ENCODE results near the gene CHCHD6.

CHCHD6 gene

DNA sequence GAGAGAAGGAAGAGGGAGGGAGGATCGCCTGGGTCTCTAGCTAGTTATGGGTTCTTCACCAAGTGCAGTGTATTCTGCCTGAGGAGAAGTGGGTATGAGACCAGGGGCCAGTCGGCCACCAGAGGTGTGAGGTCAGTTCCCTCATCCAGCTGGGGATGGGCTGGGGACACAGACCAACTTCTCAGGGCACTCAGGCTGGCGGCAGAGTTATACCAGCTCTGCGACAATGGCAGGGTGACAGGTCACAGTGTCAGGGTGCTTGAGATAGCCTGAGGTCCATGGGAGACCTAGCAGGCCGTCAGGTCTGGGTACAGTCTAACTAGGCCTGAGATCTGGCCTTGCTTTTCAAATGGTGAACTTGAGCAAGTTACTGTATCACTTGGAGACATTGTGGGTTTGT lies 247.5 kb downstream of the CHCHD6 start:
- DNase-seq: no peak

DNA sequence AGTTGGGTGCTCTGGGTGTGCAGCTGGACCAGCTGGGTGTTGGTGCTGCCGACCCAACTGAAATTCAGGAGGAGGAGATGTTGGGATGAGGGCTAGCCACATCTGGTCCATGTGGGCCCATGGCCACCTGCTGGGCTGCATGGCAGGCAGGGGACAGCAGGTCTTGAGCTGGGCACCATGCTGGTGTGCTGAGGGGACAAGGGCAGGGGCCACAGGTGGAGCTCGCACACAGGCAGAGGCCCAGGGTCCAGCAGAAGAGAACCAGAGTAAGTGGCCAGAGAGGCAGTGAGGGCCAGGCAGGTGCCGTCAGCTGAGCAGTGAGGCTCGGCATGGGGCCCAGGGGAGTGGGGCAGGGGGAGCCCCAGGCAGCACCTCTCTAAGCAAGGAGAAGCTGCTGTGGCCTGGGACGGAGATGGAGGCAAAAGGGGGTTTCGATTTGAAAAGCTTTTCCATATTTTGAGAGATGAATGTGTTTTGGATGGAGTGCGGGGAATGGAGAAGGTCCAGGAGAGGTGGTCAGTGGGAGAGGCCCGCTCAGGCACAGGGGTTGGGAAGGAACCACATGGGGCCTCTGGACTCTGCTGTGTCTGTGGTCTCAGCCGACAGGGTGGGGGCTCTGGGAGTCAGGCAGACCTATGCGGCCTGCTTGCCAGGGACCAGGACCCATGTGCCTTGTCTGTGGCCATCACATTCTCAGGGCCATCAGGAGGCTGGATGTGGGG lies 248.4 kb downstream of the CHCHD6 start:
- no peak for DNase-seq

DNA sequence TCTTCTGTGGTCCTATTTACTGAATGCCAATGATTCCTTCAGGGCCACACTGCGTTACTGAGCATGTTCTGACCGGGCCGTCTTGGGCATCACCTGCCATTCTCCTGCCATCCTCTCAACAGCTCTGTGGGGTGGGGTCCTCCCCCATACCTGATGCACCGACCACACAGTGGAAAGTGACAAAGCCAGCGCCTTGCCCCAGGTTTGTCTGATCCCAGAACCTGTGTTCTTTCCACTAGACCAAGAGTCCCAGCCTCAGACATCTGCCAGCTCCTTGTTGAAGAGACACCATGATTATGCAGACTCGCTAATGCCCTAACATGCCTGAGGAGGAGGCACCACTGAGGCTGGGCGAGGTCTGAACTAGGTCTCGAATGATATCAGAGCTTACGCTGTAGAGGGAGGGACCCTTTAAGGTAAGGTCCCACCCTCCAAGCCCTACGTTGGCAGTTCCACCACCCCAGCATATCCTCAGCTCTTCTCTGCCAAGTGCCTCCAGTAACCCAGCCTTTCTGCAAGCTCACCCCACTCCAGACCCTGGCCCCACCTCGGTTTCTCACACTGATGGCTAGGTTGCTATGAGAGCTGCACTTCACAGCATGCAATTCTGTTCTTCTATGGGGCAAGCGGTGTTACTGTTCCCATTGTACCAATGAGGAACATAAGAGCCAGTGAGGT lies 249.1 kb downstream of the CHCHD6 start:
- DNase-seq: no peak

DNA sequence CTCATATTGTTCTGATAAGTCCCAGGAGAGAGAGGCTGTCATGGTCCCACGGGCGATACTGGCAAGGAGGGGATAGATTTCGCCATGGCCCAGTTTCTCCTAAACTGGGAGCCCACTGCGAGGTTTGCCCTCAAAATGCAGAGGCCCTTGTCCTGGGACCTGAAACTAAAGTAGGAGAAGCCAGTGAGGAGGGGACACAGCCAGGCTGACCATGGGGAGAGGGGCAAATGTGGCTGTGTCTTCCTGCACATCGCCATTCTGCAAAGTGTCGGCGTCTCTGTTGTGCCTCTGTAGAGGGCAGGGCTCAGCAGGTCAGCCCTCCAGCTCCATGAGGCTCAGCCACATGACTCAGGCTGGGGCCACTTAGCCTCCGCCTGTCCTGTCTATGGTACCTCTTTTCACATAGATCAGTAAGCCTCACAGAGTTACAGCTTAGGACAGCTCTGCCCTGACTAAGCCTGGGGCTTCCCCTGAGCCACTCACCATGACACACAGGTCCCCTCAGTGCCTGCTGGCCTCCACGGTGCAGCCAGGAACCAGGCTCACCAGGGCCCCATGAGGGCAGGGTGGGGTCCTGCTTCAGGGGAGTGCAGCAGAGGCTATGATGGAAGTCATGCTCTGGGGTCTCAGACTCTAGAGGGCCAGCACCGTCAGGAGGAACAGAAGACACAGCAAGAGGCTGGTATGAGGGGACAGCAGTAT lies 250.3 kb downstream of the CHCHD6 start:
- DNase-seq: no peak

DNA sequence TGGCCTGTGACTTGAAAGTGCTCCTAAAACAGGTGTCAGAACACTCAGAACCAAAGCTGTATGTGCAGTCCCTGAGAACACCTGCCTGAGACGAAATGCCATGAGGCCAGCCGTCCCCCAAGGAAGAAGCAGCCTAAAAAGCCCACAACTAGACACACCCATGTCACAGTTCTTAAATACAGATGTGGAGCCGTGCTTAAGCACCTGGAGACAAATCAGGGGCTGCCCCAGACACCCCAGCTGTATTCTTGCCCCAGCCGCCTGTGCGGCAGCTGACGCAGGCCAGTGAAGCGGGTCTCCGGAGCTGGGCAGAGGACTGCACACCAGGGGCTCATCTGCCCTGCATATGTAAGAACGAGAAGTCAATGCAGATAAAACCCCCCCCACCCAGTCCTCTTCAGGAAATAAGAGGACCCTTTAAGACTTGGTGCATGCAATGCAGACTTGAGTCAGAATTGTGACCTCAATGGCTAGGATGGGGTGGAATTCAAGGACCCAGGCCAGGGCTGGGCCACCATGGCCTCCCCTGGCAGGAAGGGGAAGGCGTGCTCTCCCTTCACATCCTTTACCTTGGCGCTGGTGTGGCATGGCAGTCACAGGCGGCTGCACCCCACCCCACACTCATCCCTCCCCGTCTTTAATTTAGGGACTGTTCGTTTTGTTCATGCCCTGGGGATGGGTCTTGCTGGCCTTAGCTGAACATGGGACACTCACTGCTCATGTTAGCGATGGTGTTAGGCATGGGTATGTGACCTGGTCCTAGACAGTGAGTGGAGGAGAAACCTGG lies 251.2 kb downstream of the CHCHD6 start:
- no peak for DNase-seq

DNA sequence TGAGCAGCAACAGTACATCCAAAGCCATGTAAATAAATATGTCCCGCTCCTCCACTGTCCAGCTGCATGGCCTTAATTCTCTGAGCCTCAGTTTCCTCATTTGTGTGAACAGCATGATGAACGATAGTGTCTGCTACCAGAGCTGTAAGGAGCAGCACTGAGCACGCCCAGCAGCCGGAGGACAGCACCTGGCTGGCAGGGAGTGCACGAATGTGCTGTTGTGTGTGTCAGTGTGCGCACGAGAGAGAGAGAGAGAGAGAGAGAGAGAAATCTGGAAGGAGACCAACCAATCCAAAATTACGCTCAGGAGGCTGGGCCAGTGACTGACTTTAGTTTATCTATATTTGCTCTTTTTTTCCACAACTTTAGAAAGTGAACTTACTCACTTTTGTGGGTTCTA lies 252.3 kb downstream of the CHCHD6 start:
- no peak for DNase-seq

DNA sequence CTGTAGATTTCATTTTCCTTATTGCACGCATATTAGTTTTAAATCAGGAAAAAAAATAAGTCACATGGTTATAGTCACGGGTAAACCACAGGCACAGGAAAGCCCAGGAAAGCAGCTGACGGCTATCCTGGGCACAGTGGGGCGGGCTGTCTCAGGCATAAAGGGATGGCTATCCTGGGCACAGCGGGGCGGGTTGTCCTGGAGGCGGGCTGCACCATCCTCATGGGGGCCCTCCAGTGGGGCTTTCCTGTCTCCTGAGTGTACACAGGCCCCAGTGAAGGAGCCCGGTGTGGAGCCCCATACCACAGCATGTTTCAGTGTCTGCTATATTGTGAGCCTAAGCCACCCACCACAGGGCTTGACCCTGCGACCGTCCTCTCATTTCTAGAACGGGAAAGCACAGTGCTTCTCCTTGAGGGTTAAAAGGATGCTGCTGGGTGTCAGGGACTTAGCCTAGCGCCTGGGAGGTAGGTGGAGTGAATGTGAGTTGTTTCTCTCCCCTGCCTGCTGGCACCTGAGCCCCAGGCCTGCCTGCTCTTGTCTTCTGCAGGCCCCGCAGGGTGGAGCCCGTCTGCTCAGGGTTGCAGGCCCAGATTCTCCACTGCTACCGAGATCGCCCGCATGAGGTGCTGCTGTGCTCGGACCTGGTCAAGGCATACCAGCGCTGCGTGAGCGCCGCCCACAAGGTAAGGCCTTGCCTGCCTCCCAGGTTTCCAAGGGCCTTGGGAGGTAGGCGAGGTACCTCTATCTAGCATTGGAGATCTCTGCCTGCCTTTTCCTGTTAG lies 253.0 kb downstream of the CHCHD6 start:
- no peak for DNase-seq

DNA sequence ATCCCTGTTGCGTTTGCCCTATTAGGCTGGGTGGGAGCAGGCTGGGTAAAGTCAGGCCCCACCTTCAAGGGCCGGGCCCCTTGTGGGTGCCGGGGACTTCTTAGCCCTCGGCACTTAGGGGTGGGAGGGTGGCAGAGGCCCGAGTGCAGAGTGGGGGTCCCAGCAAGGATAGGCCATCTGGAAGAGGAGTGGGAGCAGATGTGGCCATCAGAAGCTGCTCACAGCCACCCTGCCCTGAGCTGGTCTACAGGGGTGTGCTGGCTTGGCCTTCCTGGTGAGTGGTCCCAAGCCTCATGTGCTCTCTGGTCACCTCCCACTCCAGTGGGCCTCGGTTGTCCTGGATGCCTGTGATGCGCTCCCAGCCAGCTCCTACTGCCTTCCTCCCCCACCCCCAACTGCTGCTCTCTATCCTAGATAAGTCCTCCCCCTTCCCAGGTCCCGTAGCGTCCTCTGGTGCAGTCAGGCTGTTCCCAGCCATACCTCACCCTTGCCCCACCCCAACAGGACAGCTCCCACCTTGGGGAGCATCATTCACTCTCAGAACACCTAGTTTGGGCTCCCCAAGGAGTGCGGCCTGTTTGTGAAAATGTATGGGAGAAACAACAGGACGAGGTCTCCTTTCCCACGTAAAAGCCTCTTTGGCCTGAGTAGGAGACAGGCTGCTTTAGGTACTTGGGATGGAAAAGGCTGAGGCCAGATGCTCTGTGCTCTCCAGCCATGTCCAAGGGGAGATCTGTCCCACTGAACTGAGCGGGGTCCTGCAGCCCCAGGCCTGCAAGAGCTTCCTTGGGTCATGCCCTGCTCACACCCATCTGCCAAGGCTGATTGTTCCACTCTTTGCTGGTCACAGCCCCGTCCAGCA lies 254.0 kb downstream of the CHCHD6 start:
- no peak for DNase-seq

DNA sequence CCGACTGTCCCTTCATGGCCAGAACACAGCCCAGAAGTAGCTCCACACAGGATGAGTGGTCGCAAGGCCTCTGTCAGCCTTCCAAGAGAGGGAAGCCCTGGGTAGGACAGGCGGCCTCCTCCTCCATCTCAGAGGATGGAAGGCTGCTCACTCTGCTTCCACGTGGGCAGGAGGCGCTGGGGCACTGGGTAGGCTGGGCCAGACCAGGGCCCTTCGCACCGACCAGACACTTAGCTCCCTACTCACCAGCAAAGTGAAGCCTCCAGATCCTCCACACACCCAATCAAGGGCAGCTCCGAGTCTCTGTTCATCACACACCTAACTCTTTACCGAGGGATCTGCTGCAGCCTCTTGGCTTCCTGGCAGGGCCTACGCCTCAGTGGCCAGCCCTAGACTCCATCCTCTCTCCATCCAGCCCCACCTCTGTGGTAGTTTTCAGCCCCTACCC lies 254.6 kb downstream of the CHCHD6 start:
- no peak for DNase-seq

DNA sequence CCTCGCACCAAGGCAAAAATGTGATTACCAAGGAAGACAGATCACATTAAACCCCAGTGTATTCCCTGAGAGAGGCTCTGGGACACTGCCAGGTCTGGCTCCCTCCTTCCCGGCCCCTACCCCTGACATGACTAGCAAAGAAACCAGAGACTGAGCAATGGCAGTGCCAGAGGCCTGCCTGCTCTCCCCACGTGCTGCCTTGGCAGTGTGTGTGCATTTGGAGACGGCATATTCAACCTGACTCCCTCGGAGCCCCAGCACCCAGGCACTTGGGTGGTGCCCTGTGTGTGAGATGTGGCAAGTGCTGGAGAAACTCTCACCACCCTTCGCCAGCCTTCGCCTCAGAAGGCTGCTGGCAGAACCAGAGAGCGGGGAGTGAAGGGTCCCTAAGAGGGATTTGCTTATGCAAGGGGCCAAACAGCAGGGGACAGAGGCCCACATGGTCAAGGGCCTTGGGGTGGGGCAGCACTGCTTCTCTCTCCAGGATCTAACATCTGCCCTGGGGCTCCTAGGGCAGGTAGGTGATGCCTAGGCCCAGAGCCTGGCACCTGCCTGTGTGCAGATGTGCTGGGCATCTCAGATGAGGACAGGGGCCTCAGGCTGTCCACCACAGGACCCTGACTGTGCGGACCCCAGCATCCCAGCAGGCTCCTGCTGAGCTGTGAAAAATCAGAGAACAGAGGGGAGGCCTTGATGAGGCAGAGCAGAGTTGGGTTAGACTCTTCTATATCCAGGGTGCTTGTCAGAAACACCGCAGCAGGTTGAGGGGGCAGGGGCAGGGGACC lies 255.3 kb downstream of the CHCHD6 start:
- no peak for DNase-seq

DNA sequence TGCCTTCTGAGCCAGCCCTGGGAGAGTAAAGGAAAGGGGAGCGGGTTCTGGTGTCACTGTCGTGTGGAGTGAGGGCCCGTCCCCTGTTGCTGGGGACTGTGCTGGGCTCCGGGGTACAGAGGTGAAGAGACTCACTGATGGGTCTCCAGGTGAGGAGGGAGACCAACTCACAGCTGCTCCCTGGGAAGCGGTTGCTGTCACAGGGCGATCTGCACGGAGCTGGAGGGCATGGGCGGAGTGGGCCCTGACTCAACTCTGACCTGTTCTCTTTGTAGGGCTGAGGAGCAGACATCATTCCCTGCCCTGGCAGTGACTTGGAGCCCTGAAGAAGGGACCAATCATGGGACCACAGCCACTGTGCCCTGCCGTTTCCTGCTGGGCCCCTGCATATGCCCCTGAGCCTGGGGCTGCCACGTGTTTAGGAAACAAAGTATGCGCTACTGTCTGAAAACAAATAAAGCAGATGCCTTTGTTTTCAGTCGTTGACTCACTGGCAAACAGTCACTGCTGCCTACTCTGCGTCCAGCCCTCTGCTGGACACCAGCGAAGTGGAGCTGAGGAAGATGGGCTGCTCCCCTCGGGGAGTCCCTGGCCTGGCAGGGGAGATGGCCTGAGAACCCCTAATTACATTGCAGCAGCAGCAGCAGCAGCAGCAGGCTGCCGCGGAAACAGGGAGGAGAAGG lies 256.0 kb downstream of the CHCHD6 start:
- no peak for DNase-seq

DNA sequence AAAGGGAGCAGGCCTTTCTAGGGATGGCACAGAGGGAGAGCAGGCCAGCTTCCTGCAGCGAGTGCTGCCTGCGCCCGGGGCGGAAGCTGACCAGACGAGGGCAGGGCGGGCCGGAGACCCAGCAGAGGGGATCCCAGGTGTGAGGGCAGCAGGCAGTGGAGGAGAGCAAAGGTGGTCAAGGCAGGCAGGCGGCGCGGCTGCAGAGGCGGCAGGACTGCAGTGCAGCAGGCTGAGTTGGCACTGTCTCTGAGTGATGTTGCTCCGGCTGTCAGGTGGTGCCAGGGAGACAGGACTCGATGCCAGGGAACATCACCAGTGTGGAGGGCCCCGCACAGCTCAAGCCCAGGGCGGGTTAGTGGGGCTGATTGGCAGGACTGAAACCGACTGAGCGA lies 256.6 kb downstream of the CHCHD6 start:
- DNase-seq: no peak

DNA sequence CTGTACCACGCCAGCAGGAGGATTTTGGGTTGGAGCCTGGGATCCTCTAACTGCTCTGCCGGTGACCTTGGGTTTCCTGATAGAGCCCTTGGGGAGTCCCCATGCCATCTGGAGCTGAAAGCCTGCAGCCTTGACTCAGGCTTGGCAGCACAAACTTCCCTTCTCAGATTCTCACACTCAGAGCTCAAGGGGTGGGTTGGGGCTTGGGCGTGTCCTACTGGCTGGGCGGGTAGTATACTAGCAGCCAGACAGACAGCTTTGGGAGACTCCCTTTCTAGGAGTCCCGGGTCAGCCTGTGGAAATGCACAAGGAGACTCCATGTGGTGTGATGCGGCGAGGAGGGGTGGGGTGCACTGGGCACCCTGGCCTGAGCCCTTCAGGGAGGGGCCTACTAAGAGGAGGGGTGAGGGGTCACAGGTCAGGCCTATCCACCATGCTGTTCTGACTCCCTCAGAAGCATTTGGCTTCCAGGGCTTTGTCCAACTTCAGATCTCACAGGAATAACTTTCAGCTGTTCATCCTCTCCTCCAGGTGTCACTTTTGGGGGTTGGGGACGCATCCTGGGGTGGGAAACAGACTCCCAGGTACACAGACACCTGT lies 257.3 kb downstream of the CHCHD6 start:
- no peak for DNase-seq

DNA sequence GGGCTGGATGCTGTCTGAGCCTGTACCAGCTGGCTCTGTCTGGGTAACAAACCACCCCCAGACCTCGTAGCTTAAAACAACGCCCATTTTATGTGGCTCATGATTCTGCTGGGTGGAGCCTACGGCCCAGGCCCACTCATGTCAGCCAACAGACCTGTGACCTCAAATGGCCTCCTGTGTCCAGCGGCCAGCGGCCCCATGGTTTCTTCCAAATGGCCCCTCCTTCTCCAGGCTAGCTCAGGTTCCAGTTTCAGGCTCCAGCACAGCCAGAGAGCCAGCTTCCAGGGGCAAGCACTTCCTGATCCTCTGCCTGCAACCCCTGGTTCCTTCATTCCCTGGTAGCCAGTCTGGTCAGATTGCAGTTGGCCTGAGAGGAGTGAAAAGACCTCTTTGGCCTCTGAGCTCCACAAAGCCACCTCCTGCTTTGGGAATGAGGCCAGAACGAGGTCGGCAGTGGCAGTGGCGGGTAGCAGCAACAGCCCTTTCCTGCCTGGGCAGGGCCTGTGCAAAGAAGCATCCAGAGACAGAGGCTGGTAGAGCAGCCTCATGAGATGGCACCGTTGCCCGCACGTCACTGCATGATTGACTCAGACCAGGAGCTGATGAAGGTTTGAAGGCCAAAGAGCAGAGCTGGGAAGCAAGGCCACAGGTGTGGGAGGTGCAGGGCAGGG lies 257.9 kb downstream of the CHCHD6 start:
- no peak for DNase-seq

DNA sequence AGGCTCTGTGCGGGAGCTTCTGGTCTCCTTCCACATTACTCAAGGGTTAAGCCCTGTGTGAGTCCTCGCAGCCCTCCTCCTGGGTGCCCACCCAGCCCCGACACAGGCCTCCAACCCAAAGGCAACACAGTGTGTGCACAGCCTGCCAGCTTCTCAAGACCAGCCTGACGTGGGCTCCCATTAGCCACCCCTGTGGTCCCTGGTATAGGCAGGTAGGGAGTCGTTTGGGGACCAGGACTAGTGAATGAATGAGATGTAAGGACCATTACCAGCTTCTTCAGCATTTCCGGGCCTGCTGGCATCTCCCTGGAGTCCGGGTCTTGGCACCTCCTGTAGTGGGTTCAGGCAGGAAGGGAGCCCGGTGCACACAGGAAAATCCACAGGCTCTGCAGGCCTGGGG lies 258.7 kb downstream of the CHCHD6 start:
- DNase-seq: no peak

DNA sequence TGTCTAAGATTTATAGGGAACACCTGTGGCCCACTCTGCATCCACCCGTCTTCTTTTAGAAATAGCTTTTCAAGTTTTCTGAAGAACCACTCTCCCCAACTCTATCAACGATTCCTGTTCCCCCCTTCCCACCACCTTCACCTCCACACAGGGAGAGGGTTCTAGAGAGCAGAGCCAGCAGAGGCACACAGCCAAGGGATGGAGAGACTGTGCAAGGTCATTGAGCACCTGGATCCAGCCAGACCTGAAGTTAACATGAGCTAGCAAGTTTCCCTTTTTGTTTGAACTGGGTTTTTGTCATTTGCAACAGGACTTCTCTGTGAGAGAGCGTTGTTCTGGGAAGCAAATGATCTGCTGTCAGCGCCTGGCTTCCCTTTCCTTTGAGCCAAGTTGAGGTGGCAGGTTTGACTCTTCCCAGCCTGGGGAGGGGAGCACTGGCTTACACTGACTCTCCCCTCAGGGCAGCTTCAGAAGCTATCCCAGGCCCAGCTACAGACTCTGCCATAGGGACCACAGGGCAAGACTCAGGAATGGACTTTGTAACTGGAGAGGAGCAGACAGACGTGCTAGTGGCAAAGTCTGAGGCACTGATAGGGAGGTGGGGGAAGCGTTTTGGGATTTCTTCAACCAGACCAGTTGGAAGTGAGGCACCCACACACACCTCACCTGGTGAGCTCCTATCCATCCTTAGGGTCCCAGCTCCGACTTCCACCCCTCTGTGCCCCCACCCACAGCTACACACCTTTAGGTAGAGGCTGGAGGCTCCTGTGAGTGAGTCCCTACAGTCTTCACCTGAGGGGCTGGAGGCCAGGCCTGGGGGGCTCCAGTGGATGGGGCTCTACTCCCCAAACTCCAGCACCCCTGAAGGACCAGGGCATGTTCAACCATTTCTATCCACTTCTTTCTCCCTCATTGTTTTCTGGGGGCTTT lies 259.5 kb downstream of the CHCHD6 start:
- no peak for DNase-seq

DNA sequence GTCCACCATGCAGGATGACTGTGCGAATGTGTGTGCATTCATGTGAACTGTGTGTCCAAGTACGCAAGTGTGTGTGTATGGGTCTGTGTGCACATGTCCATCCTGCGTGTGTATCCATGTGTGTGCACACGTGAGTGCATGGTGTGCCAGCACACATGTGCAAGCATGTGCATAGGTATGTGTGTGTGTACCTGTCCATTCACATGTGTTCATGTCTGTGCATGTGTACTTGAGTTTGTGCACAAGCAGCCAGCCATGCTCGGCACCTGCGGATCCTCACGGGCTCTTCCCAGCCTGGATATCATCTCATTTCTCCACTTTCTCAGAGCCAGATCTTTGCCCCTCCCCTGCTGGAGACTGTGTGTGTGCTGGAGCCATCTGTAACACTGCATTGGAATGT lies 260.2 kb downstream of the CHCHD6 start:
- DNase-seq: no peak

DNA sequence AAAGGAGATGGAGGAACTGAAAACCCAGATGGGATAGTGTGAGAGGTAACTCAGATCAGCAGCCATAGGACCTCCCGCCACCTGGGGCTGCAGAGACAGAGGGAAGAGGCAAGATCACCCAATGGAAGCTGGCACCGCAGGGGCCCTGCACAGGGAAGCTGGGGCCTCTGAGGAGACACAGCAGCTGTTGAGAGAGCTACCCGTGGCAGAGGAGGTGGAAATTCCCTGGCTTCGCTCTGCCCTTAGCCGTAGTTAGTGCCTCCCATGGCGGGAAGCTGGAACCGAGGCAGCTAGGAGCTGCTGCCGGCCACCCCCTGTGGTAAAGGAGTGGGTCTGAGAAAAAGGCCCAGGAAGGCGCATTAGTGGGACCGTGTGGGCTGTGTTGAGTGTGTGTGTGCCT lies 260.9 kb downstream of the CHCHD6 start:
- DNase-seq: no peak
